Suprapubic skin (tissue), 4 donors: ENCODE data around the gene FKBP2. TPM values are rescaled to one million over a fixed set of nuclear protein-coding genes. Genes with fewer than 3 reads are reported as not detected.
A peak's percentile ranks its signal among the peaks of the same experiment; 100 is the strongest.

ENCODE experiments used
- DNase-seq, 2 donors: peaks; one replicate each; pipeline ENCODE4 v3.0.0-alpha.2; 2019; ENCODE audit warnings: low spot score in 2 of 2
- H3K27ac ChIP-seq: fragments of 200-600 bp; sonication (generic); one replicate; pipeline ENCODE4 v1.5.1; 2019
- H3K27me3 ChIP-seq: fragments of 200-600 bp; sonication (generic); one replicate; pipeline ENCODE4 v1.5.1; 2019
- H3K36me3 ChIP-seq: fragments of 200-600 bp; sonication (generic); one replicate; pipeline ENCODE4 v1.5.1; 2019
- H3K4me1 ChIP-seq: fragments of 200-600 bp; sonication (generic); one replicate; pipeline ENCODE4 v1.5.1; 2019
- H3K4me3 ChIP-seq: fragments of 200-600 bp; sonication (generic); one replicate; pipeline ENCODE4 v1.5.1; 2019; ENCODE audit warnings: mild to moderate bottlenecking
- H3K9me3 ChIP-seq: fragments of 200-600 bp; sonication (generic); one replicate; pipeline ENCODE4 v1.5.1; 2019
- EP300 ChIP-seq: sonication (generic); formaldehyde crosslinking; IDR thresholded peaks from one replicate; pipeline ENCODE4 v1.6.1; 2017; ENCODE audit warnings: antibody characterized with exemption
- POLR2A ChIP-seq, 2 donors: fragments of 450-650 bp; IDR thresholded peaks; one replicate each; pipeline ENCODE4 v1.6.1; 2017; ENCODE audit warnings: antibody characterized with exemption in 2 of 2, mild to moderate bottlenecking in 2 of 2, moderate library complexity in 2 of 2
- POLR2AphosphoS5 ChIP-seq, 3 donors: sonication (generic); formaldehyde crosslinking; IDR thresholded peaks; one replicate each; pipeline ENCODE4 v1.6.1; 2017; ENCODE audit warnings: antibody characterized with exemption in 3 of 3
- WGBS: methylation state at CpG from one replicate; pipeline ENCODE4 v1.1.5; 2018; 5-methylcytosine and 5-hydroxymethylcytosine counted together
- total RNA-seq, 4 donors: library from RNA; depleted of rRNA; stranded (reverse); fragments of >200 nt; gene quantifications; one replicate each; pipeline ENCODE4 v1.1.0, GENCODE V29; 2016
- TF ChIP-seq, protein P1 (sequence below), 2 donors: fragments of 200-600 bp in 1 of 2; fragments of 450-650 bp in 1 of 2; sonication (generic) in 1 of 2; IDR thresholded peaks; one replicate each; pipeline ENCODE4 v1.5.1; 2016 to 2019; ENCODE audit warnings: antibody characterized with exemption in 2 of 2, mild to moderate bottlenecking in 1 of 2, moderate library complexity in 1 of 2

The FKBP2 gene
- total RNA-seq, 4 donors from 2014 or later = 43.9 to 64.7 (median 53.4) TPM

DNA sequence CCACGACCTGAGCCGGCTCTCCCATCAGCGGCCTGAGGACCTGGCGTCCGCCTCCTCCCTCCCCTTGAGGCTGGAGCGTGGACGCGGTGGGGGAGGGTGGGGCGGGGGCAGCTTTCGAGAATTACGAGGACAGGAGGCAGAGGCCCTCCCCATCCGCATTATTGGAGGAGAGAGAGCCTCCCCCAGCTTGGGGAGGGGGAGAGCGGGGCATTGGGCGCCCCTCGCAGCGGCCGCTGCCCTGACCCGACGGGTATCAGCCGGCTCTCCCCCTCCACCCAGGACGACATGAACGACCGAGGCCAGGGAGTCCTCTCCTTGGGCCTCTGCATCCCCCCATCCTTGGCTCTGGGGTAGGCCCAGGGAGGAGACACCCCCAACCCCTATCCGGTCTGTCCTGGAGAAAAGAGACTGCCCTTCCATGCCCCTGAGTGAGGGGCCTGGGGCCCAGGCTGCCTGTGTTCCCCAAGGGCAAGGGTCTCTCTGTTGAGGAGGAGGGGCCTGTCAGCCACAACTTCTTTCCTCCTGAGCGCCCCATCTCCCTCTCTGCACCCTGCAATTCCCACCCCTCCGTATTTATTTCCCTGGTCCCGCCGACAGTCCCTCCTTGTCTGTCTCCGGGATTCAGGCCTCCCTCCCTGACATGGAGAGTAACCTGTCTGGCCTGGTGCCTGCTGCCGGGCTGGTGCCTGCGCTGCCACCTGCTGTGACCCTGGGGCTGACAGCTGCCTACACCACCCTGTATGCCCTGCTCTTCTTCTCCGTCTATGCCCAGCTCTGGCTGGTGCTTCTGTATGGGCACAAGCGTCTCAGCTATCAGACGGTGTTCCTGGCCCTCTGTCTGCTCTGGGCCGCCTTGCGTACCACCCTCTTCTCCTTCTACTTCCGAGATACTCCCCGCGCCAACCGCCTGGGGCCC is 45.2 kb downstream of the FKBP2 start:
- Histone ChIP-seq H3K4me3 (peak overlapping the region; percentile 81), H3K9me3 (no peaks in the 10 kb centered on the region), H3K36me3 (peaks cover 6% of the 10 kb centered on the region), H3K27ac (peak overlapping the region; percentile 92), H3K27me3 (peaks cover 2% of the 10 kb centered on the region), H3K4me1 (peaks cover 34% of the 10 kb centered on the region)
- TF ChIP-seq POLR2A (IDR thresholded peaks at IDR 0.05) (no peak), POLR2AphosphoS5 (IDR thresholded peaks at IDR 0.05) (no peak), EP300 (no peak)
- TF ChIP-seq, protein P1, sequence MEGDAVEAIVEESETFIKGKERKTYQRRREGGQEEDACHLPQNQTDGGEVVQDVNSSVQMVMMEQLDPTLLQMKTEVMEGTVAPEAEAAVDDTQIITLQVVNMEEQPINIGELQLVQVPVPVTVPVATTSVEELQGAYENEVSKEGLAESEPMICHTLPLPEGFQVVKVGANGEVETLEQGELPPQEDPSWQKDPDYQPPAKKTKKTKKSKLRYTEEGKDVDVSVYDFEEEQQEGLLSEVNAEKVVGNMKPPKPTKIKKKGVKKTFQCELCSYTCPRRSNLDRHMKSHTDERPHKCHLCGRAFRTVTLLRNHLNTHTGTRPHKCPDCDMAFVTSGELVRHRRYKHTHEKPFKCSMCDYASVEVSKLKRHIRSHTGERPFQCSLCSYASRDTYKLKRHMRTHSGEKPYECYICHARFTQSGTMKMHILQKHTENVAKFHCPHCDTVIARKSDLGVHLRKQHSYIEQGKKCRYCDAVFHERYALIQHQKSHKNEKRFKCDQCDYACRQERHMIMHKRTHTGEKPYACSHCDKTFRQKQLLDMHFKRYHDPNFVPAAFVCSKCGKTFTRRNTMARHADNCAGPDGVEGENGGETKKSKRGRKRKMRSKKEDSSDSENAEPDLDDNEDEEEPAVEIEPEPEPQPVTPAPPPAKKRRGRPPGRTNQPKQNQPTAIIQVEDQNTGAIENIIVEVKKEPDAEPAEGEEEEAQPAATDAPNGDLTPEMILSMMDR (IDR thresholded peaks at IDR 0.05) = no peak
- WGBS = 32% methylated on average over 23 of the region's 40 CpGs
- DNase-seq = no peak

DNA sequence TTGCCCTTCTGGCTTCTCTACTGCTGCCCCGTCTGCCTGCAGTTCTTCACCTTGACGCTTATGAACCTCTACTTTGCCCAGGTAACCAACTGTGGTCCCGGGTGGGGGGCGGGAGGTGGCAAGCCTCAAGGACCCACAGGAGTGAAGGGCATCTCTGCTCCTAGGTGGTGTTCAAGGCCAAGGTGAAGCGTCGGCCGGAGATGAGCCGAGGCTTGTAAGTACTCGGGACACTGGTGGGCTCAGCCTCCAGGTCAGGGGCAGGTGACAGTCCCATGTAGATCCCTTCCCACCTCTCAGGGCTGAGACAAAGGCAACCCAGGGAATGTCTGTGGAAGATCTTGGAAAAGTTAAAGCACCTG is 45.9 kb downstream of the FKBP2 start:
- no peak overlapping the region for H3K27ac ChIP-seq
- no peak for DNase-seq
- TF ChIP-seq, protein P1 (IDR thresholded peaks at IDR 0.05) = no peak
- no peak for TF ChIP-seq EP300
- no peak for TF ChIP-seq POLR2A (IDR thresholded peaks at IDR 0.05)
- TF ChIP-seq POLR2AphosphoS5 (IDR thresholded peaks at IDR 0.05) = no peak
- H3K27me3 ChIP-seq = peaks cover 9% of the 10 kb centered on the region
- H3K4me1 ChIP-seq = peaks cover 40% of the 10 kb centered on the region
- no peaks in the 10 kb centered on the region for H3K9me3 ChIP-seq
- H3K4me3 ChIP-seq = no peak overlapping the region
- 90% methylated on average over 9 of the region's 9 CpGs for WGBS
- peaks cover 6% of the 10 kb centered on the region for H3K36me3 ChIP-seq

DNA sequence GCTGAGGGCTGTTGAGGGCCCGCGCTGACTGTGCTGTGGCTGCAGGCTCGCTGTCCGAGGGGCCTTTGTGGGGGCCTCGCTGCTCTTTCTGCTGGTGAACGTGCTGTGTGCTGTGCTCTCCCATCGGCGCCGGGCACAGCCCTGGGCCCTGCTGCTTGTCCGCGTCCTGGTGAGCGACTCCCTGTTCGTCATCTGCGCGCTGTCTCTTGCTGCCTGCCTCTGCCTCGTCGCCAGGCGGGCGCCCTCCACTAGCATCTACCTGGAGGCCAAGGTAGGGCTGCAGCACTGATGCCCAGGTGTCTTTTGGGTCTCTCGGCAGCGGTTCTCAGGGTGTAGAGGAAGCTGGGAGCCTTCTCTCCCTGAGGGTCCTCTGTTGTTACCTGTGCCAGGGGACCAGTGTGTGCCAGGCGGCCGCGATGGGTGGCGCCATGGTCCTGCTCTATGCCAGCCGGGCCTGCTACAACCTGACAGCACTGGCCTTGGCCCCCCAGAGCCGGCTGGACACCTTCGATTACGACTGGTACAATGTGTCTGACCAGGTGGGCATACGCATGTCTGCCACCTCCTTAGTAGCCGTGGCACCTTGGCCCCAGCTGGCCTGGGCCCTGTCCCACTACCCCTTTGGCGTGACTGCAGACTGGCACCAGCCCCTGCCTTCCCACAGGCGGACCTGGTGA is 46.9 kb downstream of the FKBP2 start:
- Histone ChIP-seq H3K27ac (no peak overlapping the region), H3K9me3 (no peaks in the 10 kb centered on the region), H3K27me3 (peaks cover 19% of the 10 kb centered on the region), H3K4me1 (peaks cover 50% of the 10 kb centered on the region), H3K36me3 (peaks cover 6% of the 10 kb centered on the region), H3K4me3 (no peak overlapping the region)
- WGBS = 95% methylated on average over 23 of the region's 33 CpGs
- DNase-seq = no peak
- TF ChIP-seq POLR2AphosphoS5 (IDR thresholded peaks at IDR 0.05) (no peak), EP300 (no peak)

DNA sequence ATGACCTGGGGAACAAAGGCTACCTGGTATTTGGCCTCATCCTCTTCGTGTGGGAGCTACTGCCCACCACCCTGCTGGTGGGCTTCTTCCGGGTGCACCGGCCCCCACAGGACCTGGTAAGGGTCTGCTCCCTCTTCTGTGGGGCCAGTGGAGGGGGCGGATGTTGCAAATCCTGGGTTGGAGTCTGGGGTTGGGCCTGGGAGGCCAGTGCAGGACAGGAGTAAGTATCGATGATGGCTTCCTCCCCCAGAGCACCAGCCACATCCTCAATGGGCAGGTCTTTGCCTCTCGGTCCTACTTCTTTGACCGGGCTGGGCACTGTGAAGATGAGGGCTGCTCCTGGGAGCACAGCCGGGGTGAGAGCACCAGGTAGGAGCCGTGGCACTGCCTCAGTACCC is 47.5 kb downstream of the FKBP2 start:
- no peak for TF ChIP-seq EP300
- no peak for TF ChIP-seq POLR2AphosphoS5 (IDR thresholded peaks at IDR 0.05)
- TF ChIP-seq, protein P1 (IDR thresholded peaks at IDR 0.05) = no peak
- TF ChIP-seq POLR2A (IDR thresholded peaks at IDR 0.05) = no peak
- Histone ChIP-seq H3K27ac (no peak overlapping the region), H3K36me3 (peaks cover 6% of the 10 kb centered on the region), H3K9me3 (no peaks in the 10 kb centered on the region), H3K27me3 (peaks cover 23% of the 10 kb centered on the region), H3K4me3 (no peak overlapping the region), H3K4me1 (peaks cover 46% of the 10 kb centered on the region)
- DNase-seq = no peak
- WGBS = 100% methylated on average over 1 of the region's 9 CpGs

DNA sequence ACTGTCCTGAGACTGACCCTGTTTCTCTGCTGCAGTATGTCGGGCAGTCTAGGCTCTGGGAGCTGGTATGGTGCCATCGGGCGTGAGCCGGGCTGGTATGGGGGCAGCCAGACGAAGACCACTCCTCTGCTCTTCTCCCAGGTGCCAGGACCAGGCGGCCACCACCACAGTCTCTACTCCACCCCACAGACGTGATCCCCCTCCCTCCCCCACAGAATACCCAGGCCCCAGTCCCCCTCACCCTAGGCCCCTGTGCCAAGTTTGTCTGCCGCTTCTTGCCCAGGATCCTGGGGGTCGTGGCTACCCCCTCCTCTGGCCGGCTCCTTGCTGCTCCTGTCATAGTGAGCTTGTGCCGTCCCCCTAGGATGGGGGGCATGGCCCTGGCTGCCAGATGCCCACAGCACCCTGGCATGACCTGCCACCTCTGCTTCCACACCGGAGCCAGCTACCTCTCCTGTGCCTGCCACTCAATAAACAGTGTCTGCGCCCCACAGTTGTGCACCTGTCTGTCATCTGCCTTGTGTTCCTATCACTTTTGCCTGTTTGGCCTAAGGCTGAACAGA is 48.2 kb downstream of the FKBP2 start:
- DNase-seq = no peak
- no peak overlapping the region for H3K4me3 ChIP-seq
- TF ChIP-seq, protein P1 (IDR thresholded peaks at IDR 0.05) = no peak
- TF ChIP-seq POLR2A (IDR thresholded peaks at IDR 0.05) (no peak), EP300 (no peak), POLR2AphosphoS5 (IDR thresholded peaks at IDR 0.05) (no peak)
- peaks cover 6% of the 10 kb centered on the region for H3K36me3 ChIP-seq
- no peak overlapping the region for H3K27ac ChIP-seq
- peaks cover 23% of the 10 kb centered on the region for H3K27me3 ChIP-seq
- H3K9me3 ChIP-seq = no peaks in the 10 kb centered on the region
- peaks cover 38% of the 10 kb centered on the region for H3K4me1 ChIP-seq
- 92% methylated on average over 10 of the region's 13 CpGs for WGBS
